DND-41 (cell line): ENCODE measurements around the gene ARHGEF39.

Experiments used
- CTCF ChIP-seq: IDR thresholded peaks from 2 replicates; pipeline ENCODE4 v1.5.1; 2012; ENCODE audit warnings: borderline replicate concordance, low read length, moderate library complexity, mild to moderate bottlenecking; ENCODE audit not compliant: poor library complexity, severe bottlenecking; ENCODE audit errors: extremely low read depth
- EZH2 ChIP-seq: IDR thresholded peaks from 3 replicates; pipeline ENCODE4 v1.6.1; 2012; ENCODE audit warnings: borderline replicate concordance, low read depth, mild to moderate bottlenecking, moderate library complexity, low read length, inconsistent platforms; ENCODE audit not compliant: severe bottlenecking

- TF ChIP-seq EZH2 (no peak), CTCF (no peak)
These were observed 45.2 kb downstream of the ARHGEF39 start for GRCh38 chr9:35619800-35620158.
